ENCODE measurements around the gene FAXC.
"Not testable (repeated sequence)": the region's sequence is repeated elsewhere in the genome, so short reads cannot be mapped to it uniquely, and the experiment has no call there.

Gene FAXC

GRCh38 chr6:99341862-99342455, 7.5 kb downstream of the FAXC start:
- no peak for DNase-seq

GRCh38 chr6:99338188-99338587, 11.3 kb downstream of the FAXC start:
- DNase-seq: no peak

- not testable (repeated sequence) for DNase-seq
Observed at GRCh38 chr6:99335298-99335697, 14.2 kb downstream of the FAXC start.

GRCh38 chr6:99334526-99335127, 14.8 kb downstream of the FAXC start:
- no peak for DNase-seq

- no peak for DNase-seq
Observed at GRCh38 chr6:99333068-99333467, 16.4 kb downstream of the FAXC start.

GRCh38 chr6:99331531-99331930, 17.9 kb downstream of the FAXC start:
- no peak for DNase-seq

GRCh38 chr6:99330159-99330558, 19.3 kb downstream of the FAXC start:
- no peak for DNase-seq

GRCh38 chr6:99324996-99325395, 24.5 kb downstream of the FAXC start:
- DNase-seq: no peak

- DNase-seq: no peak
Observed at GRCh38 chr6:99318566-99318965, 30.9 kb downstream of the FAXC start.

GRCh38 chr6:99312354-99312753, 37.1 kb downstream of the FAXC start:
- no peak for DNase-seq

GRCh38 chr6:99310553-99310952, 38.9 kb downstream of the FAXC start:
- DNase-seq: no peak

- no peak for DNase-seq
Observed at GRCh38 chr6:99309557-99309956, 39.9 kb downstream of the FAXC start.

GRCh38 chr6:99308788-99309187, 40.7 kb downstream of the FAXC start:
- DNase-seq: no peak

GRCh38 chr6:99307295-99307907, 42.1 kb downstream of the FAXC start:
- DNase-seq: no peak

- DNase-seq: no peak
Observed at GRCh38 chr6:99306341-99306740, 43.1 kb downstream of the FAXC start.

- no peak for DNase-seq
Observed at GRCh38 chr6:99305021-99305554, 44.4 kb downstream of the FAXC start.

- DNase-seq: no peak
Observed at GRCh38 chr6:99297415-99297814, 52.1 kb downstream of the FAXC start.

GRCh38 chr6:99297006-99297405, 52.5 kb downstream of the FAXC start:
- DNase-seq: no peak

- no peak for DNase-seq
Observed at GRCh38 chr6:99296261-99296660, 53.2 kb downstream of the FAXC start.

GRCh38 chr6:99295276-99295675, 54.2 kb downstream of the FAXC start:
- no peak for DNase-seq

- no peak for DNase-seq
Observed at GRCh38 chr6:99294786-99295185, 54.7 kb downstream of the FAXC start.

- no peak for DNase-seq
Observed at GRCh38 chr6:99289701-99290100, 59.8 kb downstream of the FAXC start.

- DNase-seq: no peak
Observed at GRCh38 chr6:99288668-99289067, 60.8 kb downstream of the FAXC start.

GRCh38 chr6:99287523-99287922, 62.0 kb downstream of the FAXC start:
- DNase-seq: no peak
